NCI-H2196 (cell line): ENCODE measurements around the gene CREB1.

Experiments used
- DNase-seq: peaks from one replicate; lab custom pipeline; 2025; ENCODE audit not compliant: unreplicated experiment; lab: John Stamatoyannopoulos, UW

Gene CREB1

DNA sequence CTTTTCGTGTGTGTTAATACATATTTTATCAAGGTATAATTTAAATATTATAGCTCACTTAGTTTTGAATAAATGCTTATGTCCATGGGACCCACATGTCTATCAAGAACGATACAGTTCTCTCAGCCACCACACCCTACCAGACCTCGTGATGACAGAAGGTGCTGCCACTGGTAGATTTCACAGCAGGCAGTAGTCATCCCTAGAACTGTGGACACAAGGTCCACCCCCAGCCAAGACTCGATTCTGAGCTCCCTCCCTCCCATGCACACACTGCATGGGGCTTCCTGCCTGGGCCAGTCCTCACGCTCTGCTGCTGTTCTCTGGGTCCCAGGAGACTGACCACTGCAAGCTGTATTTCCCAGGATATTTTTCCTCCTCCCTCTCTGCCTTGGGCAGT, 26.5 kb upstream of the CREB1 start:
- DNase-seq: no peak

DNA sequence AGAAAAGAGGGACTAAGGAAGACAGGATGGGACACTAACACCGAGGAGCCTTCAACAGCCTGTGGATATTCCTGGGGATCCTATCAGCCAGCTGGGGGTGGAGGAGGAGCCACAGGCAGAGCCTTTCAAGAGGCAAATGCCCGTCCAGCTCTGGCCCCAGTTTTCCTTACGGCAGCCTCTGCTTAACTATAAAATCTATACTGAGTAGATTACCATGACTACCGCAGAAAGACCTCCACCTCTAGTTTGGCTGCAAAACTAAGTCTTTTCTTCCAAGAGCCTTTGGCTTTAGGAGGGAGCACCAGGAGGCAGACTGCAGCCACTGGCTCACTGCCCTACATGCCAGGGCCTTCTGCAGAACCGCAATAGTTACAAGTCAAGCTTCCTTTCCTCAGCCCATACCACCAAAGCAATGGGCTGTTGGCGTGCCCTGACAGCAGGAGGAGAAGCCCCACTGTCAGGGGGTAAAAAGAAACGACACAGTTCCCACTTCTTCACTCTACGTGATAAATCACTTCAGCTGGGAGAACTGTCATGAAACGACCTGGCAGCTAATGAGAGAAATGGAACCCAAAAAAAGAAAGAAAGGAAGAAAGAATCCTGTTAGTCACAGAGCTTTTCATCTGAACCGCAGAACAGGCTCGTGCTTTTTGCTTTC, 25.1 kb upstream of the CREB1 start:
- no peak for DNase-seq

DNA sequence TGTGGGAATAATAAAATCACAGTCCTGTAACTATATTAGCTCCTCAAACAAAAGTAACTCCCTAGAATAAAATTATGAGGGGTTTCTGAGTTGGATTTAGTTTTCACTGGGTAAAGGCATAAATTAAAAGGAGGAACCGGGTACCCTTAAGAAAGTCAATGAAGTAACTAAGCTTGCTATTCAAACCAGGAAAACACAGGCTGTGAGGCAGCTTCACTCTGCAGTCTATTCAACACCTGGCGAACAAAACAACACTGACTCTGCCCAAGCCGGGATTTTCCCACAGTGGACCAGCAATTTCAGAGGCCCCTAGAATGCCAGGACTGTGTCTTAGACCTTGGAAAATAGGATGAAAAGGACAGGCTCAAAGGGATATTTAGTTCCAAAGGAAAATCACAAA, 24.6 kb upstream of the CREB1 start:
- DNase-seq: no peak

DNA sequence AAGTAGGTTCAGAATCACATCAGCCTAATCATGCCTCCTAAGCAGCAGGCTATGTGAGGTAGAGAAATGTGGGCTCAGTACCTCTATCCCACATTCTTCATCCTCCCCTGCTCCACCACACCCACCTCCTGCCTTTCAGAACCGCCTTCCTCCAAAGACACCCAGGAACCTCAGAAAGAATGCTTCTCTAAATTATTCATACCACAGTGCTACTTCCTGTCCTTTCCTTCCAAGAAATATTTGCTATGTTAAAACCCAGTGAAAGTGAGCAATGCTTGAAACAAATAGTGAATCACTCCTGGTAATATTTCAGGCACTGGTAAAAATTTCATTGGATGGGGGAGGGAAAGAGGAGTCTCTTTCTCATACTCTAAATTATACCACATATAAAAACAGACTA, 24.0 kb upstream of the CREB1 start:
- DNase-seq: no peak

- DNase-seq: no peak
These were observed 23.3 kb upstream of the CREB1 start for GRCh38 chr2:207506426-207506825.

- DNase-seq: no peak
These were observed 19.6 kb upstream of the CREB1 start for GRCh38 chr2:207510148-207510547.

DNA sequence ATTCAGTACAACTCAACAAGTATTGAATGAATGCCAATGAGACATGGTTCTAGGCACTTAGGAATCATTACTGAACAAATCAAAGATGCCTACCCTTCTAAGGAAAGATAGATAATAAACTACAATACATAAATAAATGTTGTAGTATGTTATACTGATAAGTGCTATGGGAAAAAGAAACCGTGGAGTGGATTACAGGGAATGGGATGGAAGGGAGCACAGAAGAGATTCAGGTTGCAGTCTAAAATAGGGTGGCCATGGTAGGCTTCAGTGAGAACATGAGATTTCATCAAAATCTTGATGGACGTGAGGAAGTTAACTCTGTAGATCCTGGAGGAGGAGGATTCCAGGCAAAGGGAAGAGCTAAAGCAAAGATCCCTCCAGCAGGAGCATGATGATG, 17.9 kb upstream of the CREB1 start:
- DNase-seq: no peak

GRCh38 chr2:207512356-207512755, 17.4 kb upstream of the CREB1 start:
- no peak for DNase-seq

- no peak for DNase-seq
These were observed 16.1 kb upstream of the CREB1 start for GRCh38 chr2:207513551-207514257.

GRCh38 chr2:207514451-207514850, 15.3 kb upstream of the CREB1 start:
- no peak for DNase-seq

- no peak for DNase-seq
These were observed 14.1 kb upstream of the CREB1 start for GRCh38 chr2:207515671-207516070.

GRCh38 chr2:207516206-207516605, 13.6 kb upstream of the CREB1 start:
- no peak for DNase-seq

DNA sequence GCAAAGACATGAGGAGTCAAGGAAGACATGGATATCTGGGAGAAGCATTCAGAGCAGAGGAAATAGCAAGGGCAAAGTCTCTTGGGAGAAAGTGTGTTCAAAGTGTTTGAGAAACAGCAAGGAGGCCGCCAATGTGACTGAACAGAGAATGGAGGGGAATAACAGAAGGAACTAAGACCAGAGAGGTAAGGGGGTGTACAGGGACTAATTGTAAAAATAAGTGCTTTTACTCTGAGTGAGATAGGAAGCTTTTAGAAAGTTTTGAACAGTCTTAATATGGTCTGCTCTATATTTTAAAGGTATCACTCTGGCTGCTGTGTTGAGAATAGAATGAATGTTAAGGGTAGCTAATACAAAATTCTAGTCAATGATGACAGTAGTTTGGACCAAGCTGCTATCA, 6.8 kb upstream of the CREB1 start:
- no peak for DNase-seq

GRCh38 chr2:207525296-207525695, 4.5 kb upstream of the CREB1 start:
- no peak for DNase-seq

- DNase-seq: no peak
These were observed 807 bp upstream of the CREB1 start for GRCh38 chr2:207528980-207529329.

GRCh38 chr2:207530160-207531031, 634 bp downstream of the CREB1 start:
- no peak for DNase-seq

DNA sequence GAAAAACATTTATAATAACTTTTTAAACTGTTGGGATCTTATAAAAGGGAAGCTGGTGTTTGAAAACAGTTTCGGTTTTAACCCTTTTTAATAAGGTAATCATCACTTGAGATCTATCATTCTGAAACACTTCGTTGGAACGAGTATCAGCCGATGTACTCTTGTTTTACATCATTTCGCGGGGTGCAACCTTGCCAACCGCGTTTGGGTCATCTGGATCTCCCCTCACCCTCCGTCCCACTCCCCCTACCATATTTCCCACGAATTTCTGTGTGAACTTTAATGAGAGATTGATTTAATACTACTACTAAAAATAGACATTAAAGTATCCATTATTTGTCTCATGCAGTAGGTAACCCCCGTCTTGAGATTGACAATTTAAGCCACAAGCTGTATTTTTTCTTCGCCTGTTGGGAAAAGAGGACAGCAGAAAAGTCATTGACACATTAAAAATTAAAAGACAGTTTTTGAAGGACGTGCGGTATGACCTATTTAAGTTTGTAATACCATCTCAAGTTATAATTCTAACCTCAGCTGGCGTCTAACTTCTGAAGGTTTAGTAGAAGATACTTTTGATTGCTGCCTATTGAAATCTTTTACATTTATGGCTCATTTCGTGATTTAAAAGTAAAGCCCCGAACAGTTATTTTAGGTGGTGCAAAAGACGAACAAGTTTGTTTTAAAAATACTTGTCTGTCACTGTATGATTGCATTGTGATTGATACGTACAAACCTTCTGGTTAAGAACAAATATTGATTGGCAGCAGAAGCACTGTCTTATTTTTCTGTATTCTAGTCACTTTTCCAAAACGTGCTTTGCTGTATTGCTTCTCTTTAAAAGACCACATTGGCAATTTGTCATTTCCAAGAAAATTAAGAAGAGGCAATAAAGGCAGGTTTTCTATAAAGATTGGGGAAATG, 1.5 kb downstream of the CREB1 start:
- DNase-seq: no peak

GRCh38 chr2:207532676-207533075, 2.9 kb downstream of the CREB1 start:
- no peak for DNase-seq

GRCh38 chr2:207533461-207534008, 3.8 kb downstream of the CREB1 start:
- DNase-seq: peak; percentile 15

GRCh38 chr2:207534417-207534816, 4.7 kb downstream of the CREB1 start:
- DNase-seq: no peak

DNA sequence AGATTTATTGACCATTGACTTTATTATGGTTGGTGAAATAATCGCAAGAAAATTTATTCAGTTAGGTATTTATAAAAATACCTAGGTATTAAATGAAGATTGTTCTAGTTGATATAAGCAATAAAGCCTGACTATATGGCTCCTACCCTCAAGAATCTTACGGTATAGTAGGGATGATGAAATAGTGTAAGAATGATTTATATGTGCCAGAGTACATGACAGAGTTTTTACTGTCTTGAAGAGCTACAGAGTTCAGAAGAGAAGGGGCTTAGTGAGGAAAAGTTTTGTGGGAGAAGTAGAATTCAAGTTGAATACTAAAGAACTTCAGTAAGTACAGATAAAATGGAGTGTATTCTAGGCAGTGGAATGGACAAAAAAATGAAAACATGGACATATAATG, 9.7 kb downstream of the CREB1 start:
- no peak for DNase-seq
